Measurements from ENCODE around the gene CPA2. TPM values are rescaled to one million over a fixed set of nuclear protein-coding genes. Genes with fewer than 3 reads are reported as not detected.

The CPA2 gene
- polyA plus RNA-seq, 1 donor (not counting 4 experiments of a cell fraction or from before 2014, with no cell fraction given), result 0.33 TPM

GRCh38 chr7:130333832-130334231 is 67.2 kb downstream of the CPA2 start:
- Histone ChIP-seq H4K20me1 (ENCODE audit: control insufficient read depth, extremely low read depth, insufficient read depth, low read length) (no peaks in the 10 kb centered on the region), H3K79me2 (ENCODE audit: control insufficient read depth, insufficient read depth, low read length) (no peaks in the 10 kb centered on the region), H2AFZ (ENCODE audit: control insufficient read depth, low read length) (no peak overlapping the region), H3K9ac (ENCODE audit: control insufficient read depth, extremely low read depth, insufficient read depth, low read length) (no peak overlapping the region), H3K27ac (ENCODE audit: control insufficient read depth, insufficient read depth, low read length) (no peak overlapping the region), H3K36me3 (ENCODE audit: control insufficient read depth in 2 of 2, extremely low read depth in 1 of 2, insufficient read depth in 2 of 2, low read length in 2 of 2) (no peaks in the 10 kb centered on the region), H3K4me2 (ENCODE audit: control insufficient read depth, extremely low read depth, insufficient read depth, low read depth, low read length) (no peak overlapping the region), H3K4me1 (ENCODE audit: control insufficient read depth, extremely low read depth, insufficient read depth, low read length) (no peaks in the 10 kb centered on the region), H3K9me3 (ENCODE audit: control insufficient read depth, low read depth, low read length) (no peaks in the 10 kb centered on the region), H3K9me1 (ENCODE audit: control insufficient read depth, extremely low read depth, insufficient read depth, low read length) (no peaks in the 10 kb centered on the region), H3K4me3 (ENCODE audit: control insufficient read depth in 2 of 3, extremely low read depth in 1 of 3, insufficient read depth in 2 of 3, low read depth in 1 of 3, low read length in 3 of 3) (no peak overlapping the region), H3K27me3 (ENCODE audit: control insufficient read depth, extremely low read depth, insufficient read depth, low read length) (no peaks in the 10 kb centered on the region)
- no peak for TF ChIP-seq EZH2 (IDR thresholded peaks at IDR 0.05; ENCODE audit: low read length)
- TF ChIP-seq CTCF (optimal IDR thresholded peaks at IDR 0.05 in 1 of 3, IDR thresholded peaks at IDR 0.05 in 1 of 3, conservative IDR thresholded peaks at IDR 0.05 in 1 of 3; ENCODE audit: extremely low read depth in 1 of 3, insufficient read depth in 2 of 3, low read length in 3 of 3), result no peak
- DNase-seq (ENCODE audit: low read depth, low spot score), result no peak
- no peak for FAIRE-seq
- dilution Hi-C loops (cut with MboI; ENCODE audit: extremely low pct_ligation_motif_present, low sequenced_read_pairs), result no loop called here

- Histone ChIP-seq H3K36me3 (ENCODE audit: control insufficient read depth in 2 of 2, extremely low read depth in 1 of 2, insufficient read depth in 2 of 2, low read length in 2 of 2) (no peaks in the 10 kb centered on the region), H2AFZ (ENCODE audit: control insufficient read depth, low read length) (peak overlapping the region; percentile 7), H3K4me1 (ENCODE audit: control insufficient read depth, extremely low read depth, insufficient read depth, low read length) (no peaks in the 10 kb centered on the region), H3K27me3 (ENCODE audit: control insufficient read depth, extremely low read depth, insufficient read depth, low read length) (no peaks in the 10 kb centered on the region), H3K9me1 (ENCODE audit: control insufficient read depth, extremely low read depth, insufficient read depth, low read length) (no peaks in the 10 kb centered on the region), H3K4me3 (ENCODE audit: control insufficient read depth in 2 of 3, extremely low read depth in 1 of 3, insufficient read depth in 2 of 3, low read depth in 1 of 3, low read length in 3 of 3) (no peak overlapping the region), H4K20me1 (ENCODE audit: control insufficient read depth, extremely low read depth, insufficient read depth, low read length) (no peaks in the 10 kb centered on the region), H3K9ac (ENCODE audit: control insufficient read depth, extremely low read depth, insufficient read depth, low read length) (no peak overlapping the region), H3K4me2 (ENCODE audit: control insufficient read depth, extremely low read depth, insufficient read depth, low read depth, low read length) (no peak overlapping the region), H3K9me3 (ENCODE audit: control insufficient read depth, low read depth, low read length) (no peaks in the 10 kb centered on the region), H3K27ac (ENCODE audit: control insufficient read depth, insufficient read depth, low read length) (no peak overlapping the region), H3K79me2 (ENCODE audit: control insufficient read depth, insufficient read depth, low read length) (no peaks in the 10 kb centered on the region)
- FAIRE-seq (no peak), DNase-seq (ENCODE audit: low read depth, low spot score) (no peak)
- dilution Hi-C loops (cut with MboI; ENCODE audit: extremely low pct_ligation_motif_present, low sequenced_read_pairs), result no loop called here
- TF ChIP-seq CTCF (optimal IDR thresholded peaks at IDR 0.05 in 1 of 3, IDR thresholded peaks at IDR 0.05 in 1 of 3, conservative IDR thresholded peaks at IDR 0.05 in 1 of 3; ENCODE audit: extremely low read depth in 1 of 3, insufficient read depth in 2 of 3, low read length in 3 of 3) (no peak), EZH2 (IDR thresholded peaks at IDR 0.05; ENCODE audit: low read length) (no peak)
Observed at GRCh38 chr7:130334274-130334673, 67.6 kb downstream of the CPA2 start.

All from keratinocyte (primary cell).